GM03348 (cell line): ENCODE results near the gene AKR1E2.

Experiments
- DNase-seq: peaks from one replicate; pipeline ENCODE4 v3.0.0; 2012; ENCODE audit warnings: low spot score

Gene AKR1E2

DNA sequence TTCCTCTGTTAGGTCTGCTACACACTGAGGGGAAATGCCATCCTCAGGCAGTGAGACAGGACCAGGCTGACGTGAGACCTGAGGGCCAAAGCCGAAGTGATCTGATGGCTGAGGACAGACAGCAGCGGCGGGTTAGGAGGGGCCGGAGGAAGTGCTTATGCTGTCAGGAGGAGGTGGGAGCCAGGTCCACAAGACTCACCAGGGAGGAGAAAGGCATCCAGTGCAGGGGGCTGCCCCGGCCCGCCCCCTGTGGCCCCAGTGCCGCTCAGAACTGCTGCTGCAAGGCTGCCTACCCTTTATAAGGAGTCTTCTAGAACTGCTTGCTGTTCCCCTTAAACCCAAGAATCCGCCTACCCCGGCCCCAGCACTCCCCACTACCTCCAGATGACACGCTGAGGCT is 19.8 kb downstream of the AKR1E2 start:
- no peak for DNase-seq

DNA sequence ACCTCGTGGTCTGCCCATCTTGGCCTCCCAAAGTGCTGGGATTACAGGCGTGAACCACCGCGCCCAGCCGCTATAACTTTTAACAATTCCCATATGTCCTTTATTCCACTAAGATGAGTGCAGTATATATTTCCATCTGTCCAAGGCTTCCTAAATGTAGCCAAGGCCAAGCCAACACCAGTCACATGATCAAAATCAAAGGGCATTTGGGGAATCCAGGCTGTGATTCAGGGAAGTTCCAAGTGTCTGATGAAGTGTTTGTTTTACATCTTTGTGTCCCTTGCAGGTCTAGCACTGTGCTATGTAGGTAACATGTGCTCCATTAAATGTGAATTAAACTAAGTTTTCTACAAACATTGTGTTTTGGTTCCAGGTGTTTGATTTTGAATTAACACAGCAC is 20.8 kb downstream of the AKR1E2 start:
- DNase-seq, result no peak

- peak; percentile 75 for DNase-seq
These were observed 21.8 kb downstream of the AKR1E2 start for GRCh38 chr10:4847561-4848355.

- no peak for DNase-seq
These were observed 22.5 kb downstream of the AKR1E2 start for GRCh38 chr10:4848356-4849041.

DNA sequence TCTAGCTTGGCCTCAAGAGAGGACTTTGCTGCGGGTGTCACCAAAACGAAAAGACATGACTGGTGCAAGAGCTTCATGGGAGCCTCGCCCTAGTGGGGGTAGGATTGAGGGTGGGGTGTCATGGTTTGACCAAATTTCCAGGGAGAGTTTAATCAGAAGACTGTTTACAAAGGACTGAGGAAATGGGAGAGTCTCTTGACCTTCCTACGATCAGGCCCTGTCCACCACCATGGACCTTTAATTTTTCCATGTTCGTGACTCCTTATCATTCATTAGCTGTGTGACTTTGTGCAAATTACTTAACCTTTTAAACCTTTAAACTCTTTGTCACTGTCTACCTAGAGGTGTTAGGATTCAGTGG is 23.0 kb downstream of the AKR1E2 start:
- DNase-seq, result no peak

DNA sequence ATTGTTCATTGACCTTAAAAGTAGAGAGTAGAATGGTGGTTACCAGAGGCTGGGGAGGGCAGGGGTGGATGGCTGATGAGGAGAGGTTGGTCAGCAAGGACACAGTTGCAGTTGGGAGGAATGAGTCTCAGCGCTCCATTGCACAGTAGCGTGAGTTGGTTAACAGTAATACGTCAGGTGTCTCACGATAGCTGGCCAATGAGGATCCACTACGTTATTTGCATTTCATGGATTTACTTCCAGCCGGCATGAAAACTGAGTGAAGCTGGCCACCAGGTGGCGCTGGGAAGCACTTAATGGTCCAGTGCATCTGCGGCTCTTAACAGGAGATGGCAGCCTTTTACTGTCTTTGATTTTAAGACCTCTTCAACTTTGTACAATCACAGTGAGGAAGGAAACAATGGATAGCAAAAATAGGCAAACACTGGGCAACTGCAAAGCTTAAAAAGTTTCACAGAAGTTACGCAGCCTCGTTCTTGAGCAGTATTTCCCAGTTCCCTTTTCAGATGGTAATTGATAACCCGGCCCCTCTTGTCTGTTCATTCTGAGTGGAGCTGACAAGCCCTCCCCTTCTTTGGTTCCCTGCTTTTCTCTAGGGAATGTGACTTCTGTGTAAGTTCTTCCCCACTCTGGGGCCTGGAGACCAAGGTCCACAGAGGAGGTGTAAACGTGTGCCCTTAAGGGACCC is 23.7 kb downstream of the AKR1E2 start:
- DNase-seq, result peak; percentile 86

DNA sequence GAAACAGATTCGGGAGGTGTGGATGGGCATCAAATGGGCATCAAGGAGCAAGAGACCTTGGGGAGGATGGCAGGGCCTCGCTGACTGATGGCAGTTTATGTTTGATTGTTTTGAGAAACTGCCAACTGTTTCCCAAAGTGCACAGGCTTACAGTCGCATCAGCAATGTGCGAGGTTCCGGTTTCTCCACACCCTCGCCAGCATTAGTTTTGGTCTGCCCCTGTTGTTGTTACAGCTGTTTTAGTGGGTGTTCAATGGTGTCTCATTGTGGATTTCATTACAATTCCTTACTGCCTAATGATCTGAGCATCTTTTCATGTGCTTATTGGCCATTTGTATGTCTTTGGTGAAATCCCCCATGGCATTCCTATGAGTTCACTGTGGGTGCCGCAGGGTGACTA is 24.4 kb downstream of the AKR1E2 start:
- no peak for DNase-seq

DNA sequence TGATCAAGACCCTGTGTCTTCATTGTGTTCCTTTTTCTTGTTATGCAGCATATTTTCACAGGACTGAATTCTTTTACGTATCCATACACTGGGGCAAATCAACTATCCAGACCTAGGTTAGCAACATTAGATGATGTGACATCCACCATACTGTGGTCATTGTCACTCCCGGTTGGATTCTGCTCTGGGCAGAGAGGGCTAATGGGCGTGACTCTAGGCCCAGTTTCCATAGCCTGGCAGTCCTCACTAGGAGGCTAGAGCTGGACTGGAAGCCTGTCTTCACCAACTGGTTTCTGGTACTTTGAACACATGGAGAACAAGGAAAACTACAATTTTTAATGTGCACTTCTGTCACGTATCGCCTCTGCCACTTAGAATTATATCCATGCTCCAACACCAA is 25.2 kb downstream of the AKR1E2 start:
- no peak for DNase-seq

DNA sequence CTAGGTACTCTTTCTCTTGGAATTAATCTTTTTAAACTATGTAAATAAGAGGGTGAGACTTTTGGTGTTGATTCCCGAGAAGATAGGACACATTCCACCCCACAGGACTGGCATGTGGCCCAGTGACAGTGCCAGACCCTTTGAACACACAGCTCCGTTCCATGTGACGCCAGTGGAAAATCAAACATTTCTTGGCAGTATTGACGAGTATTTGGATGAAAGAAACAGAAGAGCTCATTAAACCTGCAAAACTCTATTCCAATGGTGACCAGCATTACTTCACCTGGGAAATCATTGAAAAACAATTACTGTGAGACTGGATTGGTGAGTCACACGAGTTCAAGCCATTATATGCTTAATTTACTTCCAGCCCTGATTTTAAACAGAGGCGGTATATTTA is 25.8 kb downstream of the AKR1E2 start:
- DNase-seq, result no peak

DNA sequence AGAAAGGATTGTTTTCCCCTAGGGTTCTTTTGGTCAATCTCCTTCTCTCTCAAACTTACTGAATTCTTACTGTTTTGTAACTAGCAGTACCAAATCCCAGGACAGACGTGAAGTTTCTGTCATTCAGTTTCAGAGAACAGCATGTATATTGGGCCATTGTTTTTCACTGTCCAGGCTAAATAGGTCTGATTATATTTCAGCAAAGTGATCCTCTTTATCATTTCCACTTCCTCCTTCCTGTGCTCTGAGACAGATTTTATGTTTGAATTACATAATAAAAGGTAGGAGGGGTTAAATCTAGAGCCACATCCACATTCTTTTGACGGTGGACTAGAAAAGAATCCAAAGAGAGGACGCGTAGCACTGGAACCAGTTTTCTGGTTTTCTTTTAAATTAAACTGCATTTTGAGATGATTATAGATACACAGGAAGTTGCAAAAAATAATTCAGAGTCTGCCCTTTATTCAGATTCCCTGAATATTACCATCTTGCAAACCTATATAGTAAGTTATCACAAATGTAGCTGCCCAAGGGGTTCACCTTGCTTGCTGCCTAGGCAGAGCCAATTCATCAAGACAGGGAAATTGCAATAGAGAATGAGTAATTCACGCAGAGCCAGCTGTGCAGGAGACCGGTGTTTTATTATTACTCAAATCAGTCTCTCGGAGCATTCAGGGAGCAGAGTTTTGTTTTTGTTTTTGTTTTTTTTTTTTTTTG is 40.1 kb downstream of the AKR1E2 start:
- no peak for DNase-seq

DNA sequence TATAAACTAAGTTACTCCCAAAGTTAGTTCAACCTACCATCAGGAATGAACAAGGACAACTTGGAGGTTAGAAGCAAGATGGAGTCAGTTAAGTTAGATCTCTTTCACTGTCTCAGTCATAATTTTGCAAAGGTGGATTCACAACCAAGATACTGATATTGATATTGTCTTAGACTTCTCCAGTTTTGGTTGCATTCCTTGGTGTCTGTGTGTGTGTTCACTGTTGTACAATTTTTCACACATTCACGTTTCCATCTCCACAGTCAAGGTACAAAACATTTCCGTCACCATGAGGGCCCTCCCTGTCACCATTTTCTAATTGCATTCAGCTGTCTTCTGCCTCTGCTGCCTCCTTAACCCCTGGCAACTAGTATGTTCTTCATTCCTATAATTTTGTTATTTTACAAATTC is 41.1 kb downstream of the AKR1E2 start:
- DNase-seq, result no peak

- DNase-seq, result no peak
These were observed 41.7 kb downstream of the AKR1E2 start for GRCh38 chr10:4867520-4868356.

DNA sequence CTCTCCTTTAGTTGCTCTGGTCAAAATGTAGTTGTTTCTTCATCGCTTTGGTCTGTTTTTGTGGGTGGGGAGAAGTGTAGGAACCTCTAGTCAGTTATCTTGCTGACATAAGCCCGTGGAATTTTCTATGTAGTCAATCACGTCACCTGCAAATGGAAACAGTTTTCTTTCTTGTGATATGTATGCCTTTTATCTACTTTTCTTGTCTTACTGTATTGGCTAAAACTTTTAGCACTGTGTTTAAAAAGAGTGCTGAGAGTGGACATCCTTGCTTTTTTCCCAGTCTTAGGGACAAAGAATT is 42.3 kb downstream of the AKR1E2 start:
- DNase-seq, result no peak

GRCh38 chr10:4882704-4883078 is 56.7 kb downstream of the AKR1E2 start:
- DNase-seq, result no peak

DNA sequence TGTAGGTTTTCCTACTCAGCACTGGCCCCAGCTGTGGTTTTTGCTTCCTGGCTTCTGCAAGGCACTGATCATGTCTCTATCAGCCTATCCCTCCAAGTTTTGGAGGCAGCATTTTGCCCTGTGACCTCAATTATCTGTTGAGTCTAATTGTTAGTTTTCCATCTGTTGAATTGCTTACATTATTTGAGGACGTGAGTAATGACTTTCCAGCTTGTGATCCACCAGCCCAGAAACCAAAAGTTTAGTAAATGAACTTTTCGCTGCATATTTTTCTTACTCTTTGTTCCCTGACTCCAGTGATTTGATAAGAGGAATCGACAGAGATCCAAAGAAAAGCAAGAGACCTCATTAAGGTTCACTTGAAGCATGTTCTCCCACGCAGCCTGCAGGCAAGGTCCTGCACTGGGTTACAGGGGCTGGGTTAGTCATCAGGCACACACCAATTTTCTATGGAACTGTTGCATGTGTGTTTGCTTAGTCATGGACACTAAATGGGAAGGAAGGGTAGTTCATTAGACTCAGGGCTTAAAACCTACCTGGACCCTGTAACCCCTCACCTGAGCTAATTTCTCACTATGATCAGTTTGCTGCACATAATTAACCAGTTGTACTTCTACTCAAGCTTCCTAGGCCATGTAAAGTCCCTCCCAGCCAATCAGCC is 57.2 kb downstream of the AKR1E2 start:
- peak; percentile 13 for DNase-seq

DNA sequence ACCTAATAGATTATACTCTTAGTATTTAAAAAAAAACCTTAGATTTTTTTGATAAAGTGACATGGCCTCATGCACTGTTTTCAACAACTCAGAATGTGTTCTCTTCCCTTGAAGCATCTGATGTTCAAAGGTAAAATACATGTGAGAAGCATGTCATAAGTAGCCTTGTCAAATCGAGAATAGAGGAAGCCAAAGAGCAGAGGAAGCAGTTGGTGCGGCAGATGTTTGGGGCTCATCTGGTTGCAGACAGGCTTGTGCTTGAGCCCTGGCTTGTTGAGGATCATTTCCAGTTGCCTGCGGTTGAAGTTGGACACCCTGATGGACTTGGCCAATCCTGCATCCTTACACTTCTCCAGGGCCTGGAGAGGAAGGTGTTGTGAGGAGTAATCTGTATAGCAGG is 59.2 kb downstream of the AKR1E2 start:
- no peak for DNase-seq

- no peak for DNase-seq
These were observed 61.5 kb downstream of the AKR1E2 start for GRCh38 chr10:4887501-4887900.

DNA sequence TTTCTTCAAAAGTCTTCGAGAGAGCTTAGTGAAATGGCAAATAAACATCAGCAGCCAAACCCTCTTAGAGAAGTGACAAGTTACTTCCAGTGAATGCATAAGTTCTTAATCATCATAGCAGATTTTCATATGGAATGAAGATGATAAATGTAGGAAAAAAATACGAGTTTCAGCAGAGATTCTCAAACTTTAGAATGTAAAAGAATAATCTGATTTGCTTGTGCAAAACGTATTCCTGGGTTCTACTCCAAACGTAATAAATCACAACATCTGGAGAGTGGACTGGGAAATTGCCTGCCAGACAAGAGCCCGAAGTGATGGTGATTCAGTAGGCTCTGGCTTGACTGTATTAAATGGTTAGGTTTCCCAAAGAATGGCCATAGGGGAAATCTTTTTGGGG is 62.2 kb downstream of the AKR1E2 start:
- no peak for DNase-seq

DNA sequence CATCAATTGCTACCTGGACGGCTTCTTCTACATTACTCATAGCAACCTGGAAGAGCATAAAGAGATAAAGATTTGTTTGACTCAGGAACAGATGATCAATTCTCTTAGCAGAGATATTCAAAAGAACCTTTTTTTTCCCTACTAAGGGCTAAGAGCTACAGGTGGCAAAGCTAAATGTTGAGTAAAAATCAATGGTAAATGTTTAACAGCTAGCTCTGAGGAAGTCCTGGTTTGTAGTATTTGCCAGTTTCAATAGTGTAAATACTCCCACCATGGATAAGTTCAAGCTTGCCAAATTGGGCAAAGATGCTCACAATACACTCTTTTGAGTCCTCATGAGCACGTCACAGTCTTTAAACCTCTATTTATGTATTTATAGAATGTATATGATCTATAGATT is 64.0 kb downstream of the AKR1E2 start:
- DNase-seq, result no peak

DNA sequence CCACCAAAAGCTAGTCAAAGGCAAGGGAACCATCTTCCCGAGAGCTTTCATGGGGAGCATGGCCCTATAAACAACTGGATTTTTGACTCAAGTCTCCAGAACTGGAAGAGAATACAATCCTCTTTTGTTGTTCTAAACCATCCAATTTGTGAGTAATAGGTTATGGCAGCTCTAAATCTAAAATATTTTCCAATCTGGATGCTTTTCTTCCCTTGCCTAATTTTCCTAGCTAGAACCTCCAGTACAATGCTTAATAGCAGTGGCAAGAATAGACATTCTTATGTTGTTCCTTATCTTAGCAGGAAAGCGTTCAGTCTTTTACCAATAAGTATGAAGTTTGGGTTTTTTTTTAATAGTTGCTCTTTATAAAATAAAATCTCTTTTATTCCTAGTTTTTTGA is 66.7 kb downstream of the AKR1E2 start:
- DNase-seq, result no peak

DNA sequence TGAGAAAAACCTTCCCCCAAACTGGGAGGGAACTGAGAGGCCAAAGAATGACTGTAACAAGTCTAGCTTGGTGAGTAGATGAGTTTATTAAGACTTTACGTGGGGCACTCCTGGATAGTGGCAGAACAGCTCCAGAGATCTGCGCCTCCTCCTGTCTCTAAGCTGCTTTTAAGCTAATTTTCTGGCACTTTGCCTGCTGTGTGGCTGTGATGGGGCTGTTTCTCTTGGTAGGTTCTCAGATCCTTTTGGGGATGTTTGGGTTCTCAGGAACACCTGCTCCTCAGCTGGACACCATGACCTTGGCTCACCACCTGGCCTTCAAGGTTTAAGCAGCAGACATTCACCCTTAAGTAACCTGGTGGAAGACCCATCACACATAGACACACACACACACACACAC is 68.3 kb downstream of the AKR1E2 start:
- no peak for DNase-seq
